IMR-90 (cell line): ENCODE measurements around the gene GLG1. TPM values are rescaled to one million over a fixed set of nuclear protein-coding genes. Genes with fewer than 3 reads are reported as not detected.
"Not testable (repeated sequence)": the region's sequence is repeated elsewhere in the genome, so short reads cannot be mapped to it uniquely, and the experiment has no call there.

Source experiments
- ATAC-seq: fragments of 200-7000 bp; cut with Tn5 transposase; 2 replicates; pipeline ENCODE4 v1.9.1; 2020; ENCODE audit warnings: low read depth, mild to moderate bottlenecking, moderate library complexity
- BruUV-seq: library from RNA; stranded (reverse); fragments of 400-500 nt; replicated peaks from 2 replicates; lab custom pipeline; 2021; lab: Mats Ljungman, UMichigan
- CTCF ChIA-PET: fragments of 300-600 bp; formaldehyde crosslinking; extraction: SDS; loops from one replicate; lab custom pipeline; 2021; ENCODE audit warnings: antibody characterized with exemption; lab: Yijun Ruan, JAX
- POLR2A ChIA-PET: fragments of 300-600 bp; sonication (Branson Sonifier 250); formaldehyde crosslinking; loops from one replicate; lab custom pipeline; 2022; ENCODE audit warnings: antibody characterized with exemption; ENCODE audit not compliant: unreplicated experiment; lab: Charles Lee
- DNase-seq: peaks from one replicate; pipeline ENCODE4 v3.0.0; 2013
- H2AFZ ChIP-seq: replicated peaks from 2 replicates; pipeline ENCODE3; 2013; ENCODE audit warnings: low read length, mild to moderate bottlenecking; ENCODE audit not compliant: poor library complexity
- H2AK5ac ChIP-seq: 2 replicates; pipeline ENCODE4 v1.6.1; 2013; ENCODE audit warnings: low read depth, low read length, inconsistent platforms
- H2AK9ac ChIP-seq: replicated peaks from 2 replicates; pipeline ENCODE3; 2013; ENCODE audit warnings: mild to moderate bottlenecking, low read depth, low read length, moderate library complexity; ENCODE audit not compliant: poor library complexity
- H2BK120ac ChIP-seq: 2 replicates; pipeline ENCODE4 v1.6.1; 2013; ENCODE audit warnings: low read depth, low read length, inconsistent platforms
- H2BK15ac ChIP-seq: 3 replicates; pipeline ENCODE4 v1.6.1; 2013; ENCODE audit warnings: low read depth, low read length, inconsistent platforms
- H2BK20ac ChIP-seq: 2 replicates; pipeline ENCODE4 v1.6.1; 2013; ENCODE audit warnings: low read depth, mild to moderate bottlenecking, inconsistent platforms, low read length, moderate library complexity
- H2BK5ac ChIP-seq: 2 replicates; pipeline ENCODE4 v1.6.1; 2013; ENCODE audit warnings: mild to moderate bottlenecking, low read depth, low read length, inconsistent platforms; ENCODE audit not compliant: poor library complexity, severe bottlenecking
- H3K14ac ChIP-seq: replicated peaks from 2 replicates; pipeline ENCODE4 v1.6.1; 2013; ENCODE audit warnings: low read depth, low read length, inconsistent platforms
- H3K18ac ChIP-seq: 2 replicates; pipeline ENCODE4 v1.6.1; 2013; ENCODE audit warnings: low read depth, low read length, control low read depth
- H3K23ac ChIP-seq: 2 replicates; pipeline ENCODE4 v1.6.1; 2013; ENCODE audit warnings: low read depth, low read length, inconsistent platforms
- H3K27ac ChIP-seq: 2 replicates; pipeline ENCODE4 v1.5.1; 2013; ENCODE audit warnings: mild to moderate bottlenecking, control low read depth, low read length; ENCODE audit not compliant: insufficient read depth
- H3K27me3 ChIP-seq: 2 replicates; pipeline ENCODE4 v1.6.1; 2013; ENCODE audit warnings: low read length; ENCODE audit not compliant: control insufficient read depth, insufficient read depth
- H3K36me3 ChIP-seq: 2 replicates; pipeline ENCODE4 v1.6.1; 2013; ENCODE audit warnings: low read length, mixed read lengths; ENCODE audit not compliant: control insufficient read depth, insufficient read depth
- H3K4ac ChIP-seq: 2 replicates; pipeline ENCODE4 v1.6.1; 2013; ENCODE audit warnings: low read depth, low read length, inconsistent platforms
- H3K4me1 ChIP-seq: 2 replicates; pipeline ENCODE4 v1.6.1; 2013; ENCODE audit warnings: low read length, mixed read lengths; ENCODE audit not compliant: control insufficient read depth, insufficient read depth
- H3K4me2 ChIP-seq: 2 replicates; pipeline ENCODE4 v1.6.1; 2013; ENCODE audit warnings: low read depth, mild to moderate bottlenecking, control low read depth, low read length, moderate library complexity
- H3K4me3 ChIP-seq: 2 replicates; pipeline ENCODE4 v1.5.1; 2013; ENCODE audit warnings: low read depth, mild to moderate bottlenecking, control low read depth, low read length, moderate library complexity; ENCODE audit not compliant: insufficient read depth
- H3K56ac ChIP-seq: 2 replicates; pipeline ENCODE4 v1.6.1; 2013; ENCODE audit warnings: low read length, inconsistent platforms; ENCODE audit not compliant: insufficient read depth; ENCODE audit errors: extremely low read depth
- H3K79me1 ChIP-seq, 2 experiments: 2 replicates each; pipeline ENCODE4 v1.6.1; 2013; ENCODE audit warnings: low read length in 2 of 2, inconsistent platforms in 1 of 2, low read depth in 1 of 2
- H3K9ac ChIP-seq: 2 replicates; pipeline ENCODE4 v1.6.1; 2013; ENCODE audit warnings: low read depth, low read length, control low read depth
- H3K9me1 ChIP-seq: 2 replicates; pipeline ENCODE4 v1.6.1; 2013; ENCODE audit warnings: low read length, inconsistent platforms; ENCODE audit not compliant: insufficient read depth
- H3K9me3 ChIP-seq: 2 replicates; pipeline ENCODE4 v1.6.1; 2013; ENCODE audit warnings: low read length; ENCODE audit not compliant: control insufficient read depth, insufficient read depth
- H4K20me1 ChIP-seq: 2 replicates; pipeline ENCODE4 v1.6.1; 2013; ENCODE audit warnings: low read length, inconsistent platforms; ENCODE audit not compliant: insufficient read depth
- H4K5ac ChIP-seq: 2 replicates; pipeline ENCODE4 v1.6.1; 2013; ENCODE audit warnings: mild to moderate bottlenecking, low read depth, low read length, control low read depth
- H4K8ac ChIP-seq, 2 experiments: 2 replicates each; pipeline ENCODE4 v1.6.1; 2013; ENCODE audit warnings: low read depth in 2 of 2, low read length in 2 of 2, control low read depth in 1 of 2, inconsistent platforms in 1 of 2
- H4K91ac ChIP-seq: 2 replicates; pipeline ENCODE4 v1.6.1; 2013; ENCODE audit warnings: low read depth, low read length, inconsistent platforms; ENCODE audit not compliant: insufficient read depth
- WGBS, 2 experiments: methylation state at CpG; one replicate each; pipeline versions ENCODE4 v1.1.5 to v1.1.7; 2013; ENCODE audit warnings: missing lambda C conversion rate in 2 of 2; ENCODE audit not compliant: insufficient read length in 1 of 2; ENCODE audit errors: extremely low coverage in 2 of 2; 5-methylcytosine and 5-hydroxymethylcytosine counted together
- dilution Hi-C: fragments of 300-500 bp; cut with HindIII; formaldehyde crosslinking; loops from one replicate; pipeline ENCODE4 v1.14.3; 2018; ENCODE audit warnings: low sequenced_read_pairs; ENCODE audit not compliant: unreplicated experiment
- in situ Hi-C: fragments of 300-500 bp; cut with MboI; formaldehyde crosslinking; loops from 3 replicates; pipeline ENCODE4 v1.14.3; 2019; ENCODE audit warnings: low sequenced_read_pairs, inconsistent platforms, mixed read lengths
- intact Hi-C: fragments of 100-400 bp; cut with micrococcal nuclease; formaldehyde crosslinking; loops from 2 replicates; pipeline ENCODE4 v1.10.0; 2022
- polyA plus RNA-seq, 3 experiments: library from polyadenylated mRNA; depleted of rRNA; stranded (reverse); fragments of >200 nt; gene quantifications; 2 replicates each; pipeline ENCODE4 v1.2.3, GENCODE V29; 2012; ENCODE audit warnings: low replicate concordance in 1 of 3
- total RNA-seq: library from RNA; depleted of rRNA; stranded (reverse); fragments of >200 nt; gene quantifications from 2 replicates; pipeline ENCODE4 v1.2.3, GENCODE V29; 2012

The GLG1 gene
- total and polyA plus RNA-seq, 2 of the 4 experiments (the other 2 are of a cell fraction) = 91.0 to 107 TPM

- H3K23ac ChIP-seq, H3K4ac ChIP-seq, DNase-seq, intact Hi-C loops, H3K56ac ChIP-seq, H3K27ac ChIP-seq, CTCF ChIA-PET, BruUV-seq, H2BK15ac ChIP-seq, H3K18ac ChIP-seq, H2BK5ac ChIP-seq, H3K14ac ChIP-seq, H3K9me3 ChIP-seq, H3K4me3 ChIP-seq, H2AK9ac ChIP-seq, in situ Hi-C loops, H2AK5ac ChIP-seq, H4K8ac ChIP-seq, H4K91ac ChIP-seq, H3K4me1 ChIP-seq, H4K20me1 ChIP-seq, H2AFZ ChIP-seq, H3K27me3 ChIP-seq, H3K4me2 ChIP-seq, H2BK120ac ChIP-seq, POLR2A ChIA-PET, dilution Hi-C loops, H3K36me3 ChIP-seq, H2BK20ac ChIP-seq, H3K9me1 ChIP-seq, H3K9ac ChIP-seq, H4K5ac ChIP-seq: not testable (repeated sequence)
- peak; percentile 49; the same call in 1 of the 2 replicates for ATAC-seq
- peaks cover 0 to 17% of the 10 kb centered on the region in 2 experiments; a peak in 3 of 4 replicates for H3K79me1 ChIP-seq
- no CpG with 5 or more reads among the region's 3 CpGs for WGBS, 2 experiments
These were observed 63.9 kb downstream of the GLG1 start for GRCh38 chr16:74542911-74543578.

DNA sequence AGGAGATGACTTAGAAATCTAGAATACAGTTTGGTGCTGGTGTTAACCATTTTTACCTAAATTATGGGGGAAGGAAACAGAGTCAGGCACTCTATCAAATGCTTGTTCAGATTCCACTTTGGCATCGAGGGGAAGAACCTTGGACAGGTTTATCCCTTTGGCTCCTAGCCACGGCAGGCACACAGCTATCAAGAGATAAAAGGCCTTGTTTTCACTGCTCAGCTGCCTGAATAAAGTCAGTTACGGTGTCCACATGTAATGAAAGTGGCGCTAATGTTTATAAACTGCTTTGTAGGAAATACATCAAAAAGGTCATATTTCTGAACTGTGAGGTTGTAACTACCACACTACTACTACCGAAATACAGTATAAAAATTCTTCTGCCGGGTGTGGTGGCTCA lies 66.3 kb downstream of the GLG1 start:
- H3K79me1 ChIP-seq, H3K9me3 ChIP-seq, H4K8ac ChIP-seq, H3K56ac ChIP-seq, H4K91ac ChIP-seq, H4K5ac ChIP-seq, H2AK9ac ChIP-seq, H3K27ac ChIP-seq, in situ Hi-C loops, H3K4me1 ChIP-seq, H2BK20ac ChIP-seq, ATAC-seq, H2AK5ac ChIP-seq, H3K9ac ChIP-seq, DNase-seq, H2BK5ac ChIP-seq, H3K18ac ChIP-seq, H2BK120ac ChIP-seq, H3K14ac ChIP-seq, H3K4ac ChIP-seq, H3K27me3 ChIP-seq, H3K36me3 ChIP-seq, H3K9me1 ChIP-seq, H2BK15ac ChIP-seq, H2AFZ ChIP-seq, intact Hi-C loops, H3K23ac ChIP-seq, dilution Hi-C loops, BruUV-seq, H3K4me3 ChIP-seq, H4K20me1 ChIP-seq, CTCF ChIA-PET, H3K4me2 ChIP-seq, POLR2A ChIA-PET: not testable (repeated sequence)
- no CpG with 5 or more reads among the region's 6 CpGs for WGBS, 2 experiments
